IMR-90 (cell line): ENCODE measurements around the gene PTPRC.

Experiments used
- CTCF ChIP-seq: conservative IDR thresholded peaks from 2 replicates; pipeline ENCODE4 v1.5.1; 2012; ENCODE audit warnings: mild to moderate bottlenecking, low read depth, low read length, improper control_type of control experiment
- MAFK ChIP-seq: IDR thresholded peaks from 2 replicates; pipeline ENCODE4 v1.6.1; 2012; ENCODE audit warnings: low read depth, low read length, improper control_type of control experiment
- MXI1 ChIP-seq: IDR thresholded peaks from 2 replicates; pipeline ENCODE4 v1.6.1; 2012; ENCODE audit warnings: low read depth, mild to moderate bottlenecking, low read length, moderate library complexity, borderline replicate concordance
- POLR2A ChIP-seq: IDR thresholded peaks from 2 replicates; pipeline ENCODE4 v1.6.1; 2012; ENCODE audit warnings: mild to moderate bottlenecking, low read depth, low read length
- RAD21 ChIP-seq: IDR thresholded peaks from 2 replicates; pipeline ENCODE4 v1.6.1; 2012; ENCODE audit warnings: low read length, improper control_type of control experiment
- RCOR1 ChIP-seq: IDR thresholded peaks from 2 replicates; pipeline ENCODE4 v1.6.1; 2012; ENCODE audit warnings: mild to moderate bottlenecking, low read length, improper control_type of control experiment; ENCODE audit not compliant: insufficient replicate concordance
- SMC3 ChIP-seq: fragments of 150-350 bp; IDR thresholded peaks from 2 replicates; pipeline ENCODE4 v1.6.1; 2016; ENCODE audit warnings: low read depth, mild to moderate bottlenecking, antibody characterized with exemption, low read length, moderate library complexity

GRCh38 chr1:198674009-198674408, 35.2 kb downstream of the PTPRC start:
- no peak for TF ChIP-seq CTCF
- TF ChIP-seq MXI1: no peak
- no peak for TF ChIP-seq RAD21
- TF ChIP-seq POLR2A: no peak
- no peak for TF ChIP-seq SMC3
- TF ChIP-seq MAFK: no peak
- no peak for TF ChIP-seq RCOR1
